Measurements from ENCODE around the gene CNFN. TPM values are rescaled to one million over a fixed set of nuclear protein-coding genes. Genes with fewer than 3 reads are reported as not detected.

CNFN gene, protein sequence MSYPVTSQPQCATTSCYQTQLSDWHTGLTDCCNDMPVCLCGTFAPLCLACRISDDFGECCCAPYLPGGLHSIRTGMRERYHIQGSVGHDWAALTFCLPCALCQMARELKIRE
- total RNA-seq = not detected in 2 replicates

GRCh38 chr19:42389899-42390298, at the start of gene CNFN:
TSS of gene CNFN (minus strand) at chr19:42390297. CDS start at chr19:42389037, 1,260 bp downstream.

DNA sequence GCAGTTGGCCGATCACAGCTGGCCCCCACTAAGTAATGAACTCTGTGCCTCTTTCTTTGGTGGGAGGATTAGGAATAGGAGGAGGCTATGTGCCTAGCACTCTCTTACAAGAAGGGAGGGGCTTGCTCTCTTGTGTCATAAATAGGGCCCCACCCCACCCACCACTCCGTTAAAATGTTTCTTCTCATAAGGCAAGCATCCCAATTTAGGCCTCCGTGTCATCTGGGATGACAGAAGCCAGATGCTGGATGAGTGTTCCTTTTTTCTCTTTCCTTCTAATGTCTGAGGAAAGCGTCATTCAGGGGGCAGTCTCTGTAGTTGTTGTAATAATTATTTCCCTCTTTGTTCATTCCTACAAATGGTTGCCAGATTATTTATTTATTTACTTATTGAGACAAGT, 37.2 kb upstream of the CNFN start, which contains the start of gene LIPE:
Gene LIPE (minus strand): TSS at position 76 of the 400 bp plus-strand sequence. CDS start 239 bp downstream, outside the sequence.

Other genes starting within 250 kb of the CNFN start
- 18.2 and 26.5 TPM in 2 replicates for gene DEDD2, start 172.6 kb downstream of the CNFN start, total RNA-seq
- 7.6 and 10.4 TPM in 2 replicates for gene ZNF526, start 170.0 kb downstream of the CNFN start, total RNA-seq
- gene GSK3A, start 147.7 kb downstream of the CNFN start, total RNA-seq = 9.9 and 15.1 TPM in 2 replicates
- gene ERF, start 135.2 kb downstream of the CNFN start, total RNA-seq = 18.6 and 23.2 TPM in 2 replicates
- gene CIC, start 121.0 kb downstream of the CNFN start, total RNA-seq = 14.2 and 17.2 TPM in 2 replicates
- gene PRR19, start 88.2 kb downstream of the CNFN start, total RNA-seq = 0.19 and 0.28 TPM in 2 replicates
- 6.2 and 26.1 TPM in 2 replicates for gene PAFAH1B3, start 87.7 kb downstream of the CNFN start, total RNA-seq
- under 0.01 TPM in 1 of 2 replicates, not detected in the other for gene TMEM145, start 77.0 kb downstream of the CNFN start, total RNA-seq
- 15.7 and 24.2 TPM in 2 replicates for gene MEGF8, start 64.7 kb downstream of the CNFN start, total RNA-seq
- gene LIPE, start 37.1 kb upstream of the CNFN start, total RNA-seq = 1.4 and 4.2 TPM in 2 replicates
- gene CXCL17, start 52.6 kb upstream of the CNFN start, total RNA-seq = not detected in 2 replicates
- gene CEACAM1, start 138.2 kb upstream of the CNFN start, total RNA-seq = not detected in 2 replicates
- gene CEACAM8, start 204.6 kb upstream of the CNFN start, total RNA-seq = not detected in 2 replicates

All from regular cardiac myocyte (primary cell).